Measurements from ENCODE around the gene L3MBTL4.

L3MBTL4 gene

GRCh38 chr18:5948237-5948636 is 466.5 kb downstream of the L3MBTL4 start:
- no peak for DNase-seq

- DNase-seq, result no peak
These were observed 470.3 kb downstream of the L3MBTL4 start for GRCh38 chr18:5944448-5944847.

- DNase-seq, result no peak
These were observed 471.2 kb downstream of the L3MBTL4 start for GRCh38 chr18:5943514-5943913.

- no peak for DNase-seq
These were observed 472.1 kb downstream of the L3MBTL4 start for GRCh38 chr18:5942591-5942990.

- no peak for DNase-seq
These were observed 472.8 kb downstream of the L3MBTL4 start for GRCh38 chr18:5941890-5942289.

- DNase-seq, result no peak
These were observed 474.7 kb downstream of the L3MBTL4 start for GRCh38 chr18:5939801-5940667.

GRCh38 chr18:5937795-5938194 is 476.9 kb downstream of the L3MBTL4 start:
- DNase-seq, result no peak

- no peak for DNase-seq
These were observed 477.6 kb downstream of the L3MBTL4 start for GRCh38 chr18:5937121-5937520.

- DNase-seq, result no peak
These were observed 483.9 kb downstream of the L3MBTL4 start for GRCh38 chr18:5930789-5931188.

GRCh38 chr18:5918205-5918858 is 496.4 kb downstream of the L3MBTL4 start:
- no peak for DNase-seq

GRCh38 chr18:5914951-5915350 is 499.8 kb downstream of the L3MBTL4 start:
- DNase-seq, result no peak

GRCh38 chr18:5914016-5914415 is 500.7 kb downstream of the L3MBTL4 start:
- DNase-seq, result no peak

- no peak for DNase-seq
These were observed 502.1 kb downstream of the L3MBTL4 start for GRCh38 chr18:5912566-5912965.

- DNase-seq, result no peak
These were observed 505.6 kb downstream of the L3MBTL4 start for GRCh38 chr18:5909125-5909524.
